ENCODE results near the gene PPM1L. TPM values are rescaled to one million over a fixed set of nuclear protein-coding genes. Genes with fewer than 3 reads are reported as not detected.

The PPM1L gene
- total RNA-seq, 2 donors from 2014 or later = 7.6 to 13.7 TPM

DNA sequence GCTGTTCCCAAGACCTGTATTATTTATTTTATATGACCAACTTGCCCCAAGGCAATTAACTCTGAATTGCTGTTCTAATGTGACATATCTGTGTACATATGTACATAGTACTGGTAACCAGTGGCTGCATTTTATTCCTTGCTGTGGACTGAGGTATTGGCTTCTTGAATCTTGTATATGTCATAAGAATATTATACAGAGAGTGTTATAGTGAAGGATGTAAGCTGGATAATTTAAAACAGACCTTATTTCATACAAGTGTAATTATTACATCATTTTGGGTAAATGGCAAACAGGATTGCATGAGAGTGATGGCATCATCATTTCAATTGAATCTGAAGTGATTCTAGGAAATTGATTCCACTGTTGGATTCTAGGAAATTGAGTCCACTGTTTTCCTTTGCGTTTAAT is 316.2 kb downstream of the PPM1L start:
- TF ChIP-seq, protein P1, sequence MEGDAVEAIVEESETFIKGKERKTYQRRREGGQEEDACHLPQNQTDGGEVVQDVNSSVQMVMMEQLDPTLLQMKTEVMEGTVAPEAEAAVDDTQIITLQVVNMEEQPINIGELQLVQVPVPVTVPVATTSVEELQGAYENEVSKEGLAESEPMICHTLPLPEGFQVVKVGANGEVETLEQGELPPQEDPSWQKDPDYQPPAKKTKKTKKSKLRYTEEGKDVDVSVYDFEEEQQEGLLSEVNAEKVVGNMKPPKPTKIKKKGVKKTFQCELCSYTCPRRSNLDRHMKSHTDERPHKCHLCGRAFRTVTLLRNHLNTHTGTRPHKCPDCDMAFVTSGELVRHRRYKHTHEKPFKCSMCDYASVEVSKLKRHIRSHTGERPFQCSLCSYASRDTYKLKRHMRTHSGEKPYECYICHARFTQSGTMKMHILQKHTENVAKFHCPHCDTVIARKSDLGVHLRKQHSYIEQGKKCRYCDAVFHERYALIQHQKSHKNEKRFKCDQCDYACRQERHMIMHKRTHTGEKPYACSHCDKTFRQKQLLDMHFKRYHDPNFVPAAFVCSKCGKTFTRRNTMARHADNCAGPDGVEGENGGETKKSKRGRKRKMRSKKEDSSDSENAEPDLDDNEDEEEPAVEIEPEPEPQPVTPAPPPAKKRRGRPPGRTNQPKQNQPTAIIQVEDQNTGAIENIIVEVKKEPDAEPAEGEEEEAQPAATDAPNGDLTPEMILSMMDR (IDR thresholded peaks at IDR 0.05) = no peak
- TF ChIP-seq POLR2A (IDR thresholded peaks at IDR 0.05) = no peak
- Histone ChIP-seq H3K4me1 (peaks cover 33% of the 10 kb centered on the region), H3K36me3 (replicated peaks in 1 of 2; ENCODE audit: insufficient read depth in 1 of 2, low read depth in 2 of 2) (no peaks in the 10 kb centered on the region), H3K27me3 (no peaks in the 10 kb centered on the region), H3K4me3 (no peak overlapping the region), H3K9me3 (no peaks in the 10 kb centered on the region), H3K27ac (no peak overlapping the region)
- intact Hi-C loops (cut with DNase I) = no loop called here
- ATAC-seq (no peak), DNase-seq (no peak)
- 91 to 93% methylated on average over 1 of the region's 1 CpG for WGBS, 2 donors

DNA sequence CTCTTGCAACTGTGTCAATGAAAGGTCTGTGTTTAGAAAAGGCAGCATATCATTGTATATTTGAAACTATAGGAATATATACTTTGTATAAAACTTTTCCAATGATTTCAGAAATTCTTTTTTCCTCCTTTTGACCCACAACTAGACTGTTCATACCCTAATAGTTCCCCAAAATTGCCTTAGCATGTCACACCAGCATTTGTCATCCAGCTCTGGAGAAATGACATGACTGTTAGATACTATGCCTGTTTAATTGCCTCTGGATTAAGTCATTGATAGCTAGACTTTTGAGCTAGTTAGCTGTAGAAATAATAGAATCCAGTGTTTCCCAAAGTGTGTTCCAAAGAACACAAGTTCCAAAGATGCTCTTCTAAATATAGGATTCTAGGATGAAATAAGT is 316.7 kb downstream of the PPM1L start:
- no peaks in the 10 kb centered on the region for H3K36me3 ChIP-seq (replicated peaks in 1 of 2; ENCODE audit: insufficient read depth in 1 of 2, low read depth in 2 of 2)
- TF ChIP-seq, protein P1 (IDR thresholded peaks at IDR 0.05) = no peak
- no peak for TF ChIP-seq POLR2A (IDR thresholded peaks at IDR 0.05)
- H3K4me3 ChIP-seq = no peak overlapping the region
- H3K4me1 ChIP-seq = peaks cover 28% of the 10 kb centered on the region
- no peaks in the 10 kb centered on the region for H3K27me3 ChIP-seq
- ATAC-seq = no peak
- H3K27ac ChIP-seq = no peak overlapping the region
- no peak for DNase-seq
- intact Hi-C loops (cut with DNase I) = no loop called here
- H3K9me3 ChIP-seq = no peaks in the 10 kb centered on the region

DNA sequence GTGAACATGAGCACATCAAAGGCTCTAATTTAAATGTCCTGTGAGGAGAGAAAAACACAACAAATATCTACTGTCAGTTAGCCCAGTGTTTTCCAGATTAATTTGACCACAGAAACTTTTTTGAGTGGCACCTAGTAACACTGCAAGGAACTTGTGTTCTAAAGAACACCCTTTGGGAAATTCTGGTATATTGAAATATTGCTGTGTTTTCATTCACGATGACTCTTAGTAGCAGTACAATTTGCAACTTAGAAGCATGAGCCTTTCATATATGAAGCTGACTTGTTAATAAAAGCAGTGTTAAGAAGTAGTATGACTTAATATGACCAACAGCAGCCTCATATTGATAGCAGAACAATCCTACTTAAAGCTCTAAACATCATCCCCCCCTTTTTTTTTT is 317.1 kb downstream of the PPM1L start:
- H3K9me3 ChIP-seq = no peaks in the 10 kb centered on the region
- H3K4me3 ChIP-seq = no peak overlapping the region
- DNase-seq (no peak), ATAC-seq (no peak)
- no peak for TF ChIP-seq POLR2A (IDR thresholded peaks at IDR 0.05)
- TF ChIP-seq, protein P1 (IDR thresholded peaks at IDR 0.05) = no peak
- WGBS, 2 donors = 87 to 93% methylated on average over 1 of the region's 1 CpG
- no peaks in the 10 kb centered on the region for H3K36me3 ChIP-seq (replicated peaks in 1 of 2; ENCODE audit: insufficient read depth in 1 of 2, low read depth in 2 of 2)
- intact Hi-C loops (cut with DNase I) = no loop called here
- H3K27me3 ChIP-seq = no peaks in the 10 kb centered on the region
- H3K27ac ChIP-seq = no peak overlapping the region
- H3K4me1 ChIP-seq = peaks cover 28% of the 10 kb centered on the region

DNA sequence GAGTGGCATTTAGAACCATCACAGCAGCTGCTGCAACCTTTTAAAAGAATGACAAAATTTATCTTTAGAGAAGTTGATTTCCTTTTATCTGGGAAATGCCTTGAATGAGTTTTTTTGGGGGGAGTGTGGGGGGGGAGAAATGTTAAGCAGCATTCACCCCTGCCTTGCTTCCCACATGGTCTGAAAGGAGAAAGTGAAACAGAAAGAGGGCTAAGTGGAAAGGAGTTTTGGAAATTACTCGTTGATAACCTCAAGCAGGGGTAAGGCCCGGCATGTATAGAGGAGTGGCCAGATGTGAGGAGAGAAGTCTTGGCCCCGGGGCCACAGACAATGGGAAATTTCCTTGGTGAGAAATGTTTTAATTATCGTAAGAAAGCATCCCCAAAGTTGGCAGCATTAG is 325.6 kb downstream of the PPM1L start:
- DNase-seq = no peak
- no peaks in the 10 kb centered on the region for H3K4me1 ChIP-seq
- H3K27me3 ChIP-seq = no peaks in the 10 kb centered on the region
- H3K9me3 ChIP-seq = no peaks in the 10 kb centered on the region
- peaks cover 0 to 5% of the 10 kb centered on the region in 2 donors for H3K36me3 ChIP-seq (replicated peaks in 1 of 2; ENCODE audit: insufficient read depth in 1 of 2, low read depth in 2 of 2)
- no peak overlapping the region for H3K27ac ChIP-seq
- no peak for ATAC-seq
- TF ChIP-seq, protein P1 (IDR thresholded peaks at IDR 0.05) = no peak
- no peak for TF ChIP-seq POLR2A (IDR thresholded peaks at IDR 0.05)
- intact Hi-C loops (cut with DNase I) = no loop called here
- H3K4me3 ChIP-seq = no peak overlapping the region
- WGBS, 2 donors = 71 to 83% methylated on average over 4 of the region's 4 CpGs

DNA sequence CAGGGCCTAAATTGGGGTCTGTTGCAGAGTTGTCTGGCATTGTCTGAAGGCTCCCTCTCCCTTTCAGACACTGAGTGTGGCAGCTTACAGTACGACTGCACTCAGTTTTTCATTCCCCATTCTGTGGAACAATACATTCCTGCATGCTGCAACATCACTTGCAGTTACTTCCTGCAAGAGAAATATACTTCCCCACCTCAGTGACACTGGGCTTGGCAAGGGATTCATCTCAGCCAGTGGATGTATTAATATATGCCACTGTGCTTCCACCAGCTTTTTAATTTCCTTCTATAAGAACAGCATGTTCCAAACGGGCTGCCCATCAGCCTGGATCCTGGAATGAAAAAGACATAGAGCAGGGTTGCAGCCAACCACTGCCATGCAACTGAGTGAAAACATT is 326.0 kb downstream of the PPM1L start:
- TF ChIP-seq, protein P1 (IDR thresholded peaks at IDR 0.05) = no peak
- no peak for TF ChIP-seq POLR2A (IDR thresholded peaks at IDR 0.05)
- DNase-seq (no peak), ATAC-seq (no peak)
- no peaks in the 10 kb centered on the region for H3K27me3 ChIP-seq
- H3K9me3 ChIP-seq = no peaks in the 10 kb centered on the region
- WGBS, 2 donors = 51 to 63% methylated on average over 2 of the region's 2 CpGs
- H3K36me3 ChIP-seq (replicated peaks in 1 of 2; ENCODE audit: insufficient read depth in 1 of 2, low read depth in 2 of 2) = peaks cover 0 to 6% of the 10 kb centered on the region in 2 donors
- intact Hi-C loops (cut with DNase I) = no loop called here
- H3K4me3 ChIP-seq = no peak overlapping the region
- H3K4me1 ChIP-seq = no peaks in the 10 kb centered on the region
- no peak overlapping the region for H3K27ac ChIP-seq
